HepG2 (cell line): ENCODE data around the gene RIPOR3. TPM values are rescaled to one million over a fixed set of nuclear protein-coding genes. Genes with fewer than 3 reads are reported as not detected.
A peak's percentile ranks its signal among the peaks of the same experiment; 100 is the strongest.

Source experiments
- ATAC-seq: fragments of 200-7000 bp; cut with Tn5 transposase; 3 replicates; pipeline ENCODE4 v1.9.1; 2020; ENCODE audit warnings: mild to moderate bottlenecking, moderate library complexity
- BruUV-seq: library from RNA; stranded (reverse); fragments of 400-500 nt; replicated peaks from 2 replicates; lab custom pipeline; 2021; lab: Mats Ljungman, UMichigan
- CTCF ChIA-PET: fragments of 300-600 bp; formaldehyde crosslinking; extraction: SDS; loops from one replicate; lab custom pipeline; 2021; ENCODE audit warnings: low total read pairs, inconsistent platforms, low intra/inter-chr PET ratio; lab: Yijun Ruan, JAX
- POLR2A ChIA-PET: fragments of 350-600 bp; sonication (Branson Sonifier 250); formaldehyde crosslinking; loops from one replicate; lab custom pipeline; 2020; ENCODE audit warnings: antibody characterized with exemption, inconsistent platforms; lab: Yijun Ruan, JAX
- DNase-seq: peaks from one replicate; pipeline ENCODE4 v3.0.0-alpha.2; 2015; ENCODE audit warnings: low spot score
- FAIRE-seq: peaks from 3 replicates; lab custom pipeline; 2011; peaks lifted over from hg19 to GRCh38; lab: Jason Lieb, UNC
- H2AFZ ChIP-seq: one replicate; pipeline ENCODE4 v1.6.1; 2011; ENCODE audit warnings: low read length, inconsistent platforms
- H3K27ac ChIP-seq: fragments of 300-600 bp; 3 replicates; pipeline ENCODE4 v1.8.0; 2011; ENCODE audit warnings: mixed run types, mild to moderate bottlenecking, mixed read lengths, low read length, inconsistent platforms; ENCODE audit not compliant: insufficient read depth; ENCODE audit errors: extremely low read length
- H3K27me3 ChIP-seq, 2 experiments: fragments of 200-600 bp in 1 of 2; 2 replicates in 1 of 2; 3 replicates in 1 of 2; pipeline versions ENCODE4 v1.6.0 to v1.8.0; 2011; ENCODE audit warnings: low read length in 2 of 2, mild to moderate bottlenecking in 2 of 2, moderate library complexity in 2 of 2, inconsistent platforms in 1 of 2; ENCODE audit not compliant: insufficient read depth in 2 of 2, control insufficient read depth in 1 of 2
- H3K36me3 ChIP-seq, 2 experiments: fragments of 200-600 bp in 1 of 2; replicated peaks in 1 of 2; 2 replicates in 1 of 2; 3 replicates in 1 of 2; pipeline versions ENCODE4 v1.5.1 to v1.8.0; 2011; ENCODE audit warnings: low read length in 2 of 2, inconsistent platforms in 1 of 2; ENCODE audit not compliant: insufficient read depth in 2 of 2, control insufficient read depth in 1 of 2
- H3K4me1 ChIP-seq: 2 replicates; pipeline ENCODE4 v1.5.1; 2012; ENCODE audit warnings: low read length, inconsistent platforms; ENCODE audit not compliant: insufficient read depth
- H3K4me2 ChIP-seq: 2 replicates; pipeline ENCODE4 v1.6.0; 2011; ENCODE audit warnings: low read depth, low read length, inconsistent platforms
- H3K4me3 ChIP-seq, 3 experiments: fragments of 200-600 bp in 1 of 3; sonication (generic), shearing (Covaris generic) in 1 of 3; replicated peaks in 1 of 3; 2 replicates each; pipeline ENCODE4 v1.5.1; 2011 to 2016; ENCODE audit warnings: low read length in 3 of 3, inconsistent platforms in 2 of 3, low read depth in 2 of 3, mild to moderate bottlenecking in 2 of 3, control low read depth in 1 of 3, mixed read lengths in 1 of 3; ENCODE audit not compliant: insufficient read depth in 1 of 3
- H3K79me2 ChIP-seq: one replicate; pipeline ENCODE4 v1.6.1; 2011; ENCODE audit warnings: low read length, inconsistent platforms; ENCODE audit not compliant: insufficient read depth
- H3K9ac ChIP-seq: 2 replicates; pipeline ENCODE4 v1.6.0; 2011; ENCODE audit warnings: mild to moderate bottlenecking, low read depth, low read length, inconsistent platforms; ENCODE audit not compliant: insufficient read depth
- H3K9me3 ChIP-seq: 2 replicates; pipeline ENCODE4 v1.5.1; 2012; ENCODE audit warnings: mild to moderate bottlenecking, low read length
- H4K20me1 ChIP-seq: 2 replicates; pipeline ENCODE4 v1.6.0; 2011; ENCODE audit warnings: inconsistent platforms, mild to moderate bottlenecking, low read length, moderate library complexity; ENCODE audit not compliant: insufficient read depth
- GZF1 ChIP-seq: sonication (generic); formaldehyde crosslinking; IDR thresholded peaks from 2 replicates; pipeline ENCODE4 v1.5.1; 2020; ENCODE audit warnings: mild to moderate bottlenecking, missing genetic modification reagents
- HMG20A ChIP-seq: IDR thresholded peaks from 2 replicates; pipeline ENCODE4 v1.6.1; 2016; ENCODE audit warnings: borderline replicate concordance
- HMG20B ChIP-seq: conservative IDR thresholded peaks from 2 replicates; pipeline ENCODE4 v1.6.1; 2016; ENCODE audit warnings: missing genetic modification reagents, missing compliant biosample characterization
- HOXA7 ChIP-seq: sonication (generic); formaldehyde crosslinking; IDR thresholded peaks from 2 replicates; pipeline ENCODE4 v1.8.1; 2022; ENCODE audit warnings: mild to moderate bottlenecking, missing genetic modification reagents, moderate library complexity
- HOXA9 ChIP-seq: sonication (generic); formaldehyde crosslinking; IDR thresholded peaks from 2 replicates; pipeline ENCODE4 v1.8.1; 2022; ENCODE audit warnings: missing genetic modification reagents, mild to moderate bottlenecking, moderate library complexity, borderline replicate concordance
- JUNB ChIP-seq: sonication (generic); formaldehyde crosslinking; IDR thresholded peaks from 2 replicates; pipeline ENCODE4 v1.8.0; 2022; ENCODE audit warnings: missing genetic modification reagents, mild to moderate bottlenecking, borderline replicate concordance
- MNT ChIP-seq: fragments of 450-650 bp; IDR thresholded peaks from 2 replicates; pipeline ENCODE4 v1.6.1; 2016
- RXRA ChIP-seq: sonication (generic); formaldehyde crosslinking; IDR thresholded peaks from 2 replicates; pipeline ENCODE4 v1.5.1; 2020; ENCODE audit warnings: missing genetic modification reagents
- SP1 ChIP-seq, 2 experiments: fragments of 450-650 bp in 1 of 2; sonication (generic) in 1 of 2; formaldehyde crosslinking in 1 of 2; IDR thresholded peaks; 2 replicates each; pipeline versions ENCODE4 v1.4.0 to v1.6.1; 2016 to 2020; ENCODE audit warnings: missing genetic modification reagents in 1 of 2
- TEAD3 ChIP-seq: optimal IDR thresholded peaks from 2 replicates; pipeline ENCODE3; 2016; ENCODE audit warnings: borderline replicate concordance
- ZNF207 ChIP-seq: fragments of 450-650 bp; IDR thresholded peaks from 2 replicates; pipeline ENCODE4 v1.6.1; 2016; ENCODE audit warnings: antibody characterized with exemption, borderline replicate concordance
- ZNF589 ChIP-seq: sonication (generic); formaldehyde crosslinking; conservative IDR thresholded peaks from 2 replicates; pipeline ENCODE4 v1.8.0; 2022; ENCODE audit warnings: mild to moderate bottlenecking, moderate library complexity, missing genetic modification reagents
- ZNF605 ChIP-seq: sonication (generic); formaldehyde crosslinking; IDR thresholded peaks from 2 replicates; pipeline ENCODE4 v1.8.0; 2022; ENCODE audit warnings: mild to moderate bottlenecking, missing genetic modification reagents
- ZNF672 ChIP-seq: sonication (generic); formaldehyde crosslinking; IDR thresholded peaks from 2 replicates; pipeline ENCODE4 v1.8.1; 2022; ENCODE audit warnings: missing genetic modification reagents
- ZNF776 ChIP-seq: sonication (generic); formaldehyde crosslinking; IDR thresholded peaks from 2 replicates; pipeline ENCODE4 v1.4.0; 2020; ENCODE audit warnings: mild to moderate bottlenecking, missing genetic modification reagents
- ZNF780A ChIP-seq: sonication (generic); formaldehyde crosslinking; IDR thresholded peaks from 2 replicates; pipeline ENCODE4 v1.8.0; 2022; ENCODE audit warnings: mild to moderate bottlenecking, missing genetic modification reagents, moderate library complexity
- WGBS: methylation state at CpG from one replicate; pipeline ENCODE4 v1.1.6; 2017; ENCODE audit warnings: low lambda C conversion rate; 5-methylcytosine and 5-hydroxymethylcytosine counted together
- in situ Hi-C: cut with HindIII; loops from 2 replicates; pipeline ENCODE4 v1.10.0; 2017; ENCODE audit warnings: low pct_unique_long_range_greater_than_20kb; ENCODE audit not compliant: extremely low pct_ligation_motif_present
- intact Hi-C: fragments of 100-400 bp; cut with micrococcal nuclease; formaldehyde crosslinking; loops from one replicate; pipeline ENCODE4 v1.10.0; 2022; ENCODE audit not compliant: unreplicated experiment
- polyA plus RNA-seq, 8 experiments: library from polyadenylated mRNA; depleted of rRNA in 3 of 8; stranded (reverse) in 7 of 8; unstranded in 1 of 8; fragments of >200 nt; fragmentation: Illumina TruSeq in 4 of 8; extraction: Trizol in 4 of 8; gene quantifications; 2 replicates each; pipeline versions ENCODE4 v1.2.1 to v1.2.3, GENCODE V29; 2011 to 2016; ENCODE audit warnings: low read depth in 4 of 8, missing spikeins in 1 of 8, mixed read lengths in 1 of 8; ENCODE audit not compliant: insufficient read depth in 1 of 8
- total RNA-seq, 5 experiments: library from RNA; depleted of rRNA; stranded (reverse); fragments of >200 nt; fragmentation: Illumina TruSeq; extraction: Trizol; gene quantifications; 2 replicates each; pipeline ENCODE4 v1.2.3, GENCODE V29; 2016; ENCODE audit warnings: low read depth in 1 of 5
- TF ChIP-seq, protein P1 (sequence below): sonication (generic); formaldehyde crosslinking; IDR thresholded peaks from 2 replicates; pipeline ENCODE4 v1.8.0; 2022; ENCODE audit warnings: missing genetic modification reagents, mild to moderate bottlenecking, moderate library complexity, borderline replicate concordance
- TF ChIP-seq, protein P2 (sequence below): sonication (generic); formaldehyde crosslinking; IDR thresholded peaks from 2 replicates; pipeline ENCODE4 v1.8.0; 2022; ENCODE audit warnings: mild to moderate bottlenecking, missing genetic modification reagents, moderate library complexity

The RIPOR3 gene
- total and polyA plus RNA-seq, 2 of the 13 experiments (the other 11 are each of a cell fraction or from before 2014, with no cell fraction given): 0.18 TPM; not detected in 1

GRCh38 chr20:50670126-50670862, 21.0 kb downstream of the RIPOR3 start (continued):
- peak; percentile 95 for TF ChIP-seq TEAD3 (CRISPR knock-in tag)

DNA sequence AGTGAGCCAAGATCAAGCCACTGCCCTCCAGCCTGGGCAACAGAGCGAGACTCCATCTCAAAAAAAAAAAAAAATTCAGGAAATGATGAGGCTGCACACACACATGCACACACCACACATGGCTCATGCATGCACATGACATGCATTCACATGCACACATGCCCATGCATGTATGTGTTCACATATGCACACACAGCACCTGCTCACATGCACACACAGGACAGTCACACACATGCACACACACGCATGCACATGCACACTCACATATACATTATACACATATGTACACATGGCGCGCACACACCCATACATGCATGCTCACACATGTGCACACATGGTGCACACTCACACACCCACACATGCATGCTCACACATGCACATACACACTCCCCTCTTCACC, 22.5 kb downstream of the RIPOR3 start:
- FAIRE-seq (no peak), DNase-seq (no peak), ATAC-seq (no peak)
- H2AFZ ChIP-seq: no peak overlapping the region
- 97% methylated on average over 4 of the region's 4 CpGs for WGBS
- H3K9ac ChIP-seq: no peak overlapping the region
- ChIA-PET POLR2A (no interaction called here), CTCF (no interaction called here)
- no peak overlapping the region for H3K4me3 ChIP-seq
- H3K27ac ChIP-seq: no peak overlapping the region
- H3K4me2 ChIP-seq: no peak overlapping the region
- H3K79me2 ChIP-seq: no peaks in the 10 kb centered on the region
- peaks cover 72% of the 10 kb centered on the region for H3K4me1 ChIP-seq
- H4K20me1 ChIP-seq: no peaks in the 10 kb centered on the region
- H3K9me3 ChIP-seq: no peaks in the 10 kb centered on the region
- BruUV-seq: no TSS peak
- in situ Hi-C loops (no loop called here), intact Hi-C loops (no loop called here)
- H3K27me3 ChIP-seq: peaks cover 2 to 14% of the 10 kb centered on the region in 2 experiments; a peak in 1 of 5 replicates
- H3K36me3 ChIP-seq: no peaks in the 10 kb centered on the region
- TF ChIP-seq GZF1 (CRISPR knock-in tag) (no peak), HMG20A (CRISPR knock-in tag) (no peak), SP1 (IDR thresholded peaks at IDR 0.05) (peak; percentile 51; the same call in 1 of the 2 replicates), SP1 (CRISPR knock-in tag; IDR thresholded peaks at IDR 0.05) (0 out of 2 replicates have a peak, but pooled peaks have one; percentile 6), ZNF207 (peak; percentile 86), MNT (peak; percentile 97), JUNB (CRISPR knock-in tag) (peak; percentile 33; the same call in 1 of the 2 replicates), HMG20B (no peak), ZNF776 (no peak), HOXA9 (CRISPR knock-in tag) (0 out of 2 replicates have a peak, but pooled peaks have one; percentile 39), ZNF672 (CRISPR knock-in tag) (0 out of 2 replicates have a peak, but pooled peaks have one; percentile 75), RXRA (0 out of 2 replicates have a peak, but pooled peaks have one; percentile 6), ZNF589 (CRISPR knock-in tag) (0 out of 2 replicates have a peak, but pooled peaks have one; percentile 40), ZNF605 (CRISPR knock-in tag) (no peak), ZNF780A (CRISPR knock-in tag) (0 out of 2 replicates have a peak, but pooled peaks have one; percentile 71), HOXA7 (CRISPR knock-in tag) (peak; percentile 70; the same call in 1 of the 2 replicates)
- TF ChIP-seq, protein P1, sequence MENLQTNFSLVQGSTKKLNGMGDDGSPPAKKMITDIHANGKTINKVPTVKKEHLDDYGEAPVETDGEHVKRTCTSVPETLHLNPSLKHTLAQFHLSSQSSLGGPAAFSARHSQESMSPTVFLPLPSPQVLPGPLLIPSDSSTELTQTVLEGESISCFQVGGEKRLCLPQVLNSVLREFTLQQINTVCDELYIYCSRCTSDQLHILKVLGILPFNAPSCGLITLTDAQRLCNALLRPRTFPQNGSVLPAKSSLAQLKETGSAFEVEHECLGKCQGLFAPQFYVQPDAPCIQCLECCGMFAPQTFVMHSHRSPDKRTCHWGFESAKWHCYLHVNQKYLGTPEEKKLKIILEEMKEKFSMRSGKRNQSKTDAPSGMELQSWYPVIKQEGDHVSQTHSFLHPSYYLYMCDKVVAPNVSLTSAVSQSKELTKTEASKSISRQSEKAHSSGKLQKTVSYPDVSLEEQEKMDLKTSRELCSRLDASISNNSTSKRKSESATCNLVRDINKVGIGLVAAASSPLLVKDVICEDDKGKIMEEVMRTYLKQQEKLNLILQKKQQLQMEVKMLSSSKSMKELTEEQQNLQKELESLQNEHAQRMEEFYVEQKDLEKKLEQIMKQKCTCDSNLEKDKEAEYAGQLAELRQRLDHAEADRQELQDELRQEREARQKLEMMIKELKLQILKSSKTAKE (CRISPR knock-in tag): peak; percentile 38; the same call in 1 of the 2 replicates
- TF ChIP-seq, protein P2, sequence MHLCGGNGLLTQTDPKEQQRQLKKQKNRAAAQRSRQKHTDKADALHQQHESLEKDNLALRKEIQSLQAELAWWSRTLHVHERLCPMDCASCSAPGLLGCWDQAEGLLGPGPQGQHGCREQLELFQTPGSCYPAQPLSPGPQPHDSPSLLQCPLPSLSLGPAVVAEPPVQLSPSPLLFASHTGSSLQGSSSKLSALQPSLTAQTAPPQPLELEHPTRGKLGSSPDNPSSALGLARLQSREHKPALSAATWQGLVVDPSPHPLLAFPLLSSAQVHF (CRISPR knock-in tag): 0 out of 2 replicates have a peak, but pooled peaks have one; percentile 41
